GM23248 (cell line): ENCODE results near the gene ABHD17A. TPM values are rescaled to one million over a fixed set of nuclear protein-coding genes. Genes with fewer than 3 reads are reported as not detected.

ENCODE experiments used
- DNase-seq: peaks from one replicate; pipeline ENCODE4 v3.0.0-alpha.2; 2015
- H2AFZ ChIP-seq: fragments of 200-600 bp; sonication (generic); 2 replicates; pipeline ENCODE4 v1.6.1; 2016; ENCODE audit warnings: antibody characterized with exemption
- H3F3A ChIP-seq: fragments of 200-600 bp; sonication (generic); 2 replicates; pipeline ENCODE4 v1.6.1; 2016; ENCODE audit warnings: mild to moderate bottlenecking, antibody characterized with exemption, mixed run types; ENCODE audit not compliant: insufficient read depth
- H3K27ac ChIP-seq: fragments of 200-600 bp; sonication (generic); 2 replicates; pipeline ENCODE4 v1.5.1; 2016; ENCODE audit warnings: mild to moderate bottlenecking
- H3K27me3 ChIP-seq: fragments of 200-600 bp; sonication (generic); replicated peaks from 2 replicates; pipeline ENCODE4 v1.6.1; 2016; ENCODE audit warnings: mild to moderate bottlenecking; ENCODE audit not compliant: insufficient read depth
- H3K36me3 ChIP-seq: fragments of 200-600 bp; sonication (generic); 2 replicates; pipeline ENCODE4 v1.6.1; 2016; ENCODE audit warnings: low read depth, mild to moderate bottlenecking
- H3K4me1 ChIP-seq: fragments of 200-600 bp; sonication (generic); 2 replicates; pipeline ENCODE4 v1.6.1; 2016; ENCODE audit warnings: mild to moderate bottlenecking; ENCODE audit not compliant: insufficient read depth
- H3K4me2 ChIP-seq: fragments of 200-600 bp; sonication (generic); one replicate; pipeline ENCODE4 v1.6.1; 2016; ENCODE audit warnings: mild to moderate bottlenecking; ENCODE audit not compliant: unreplicated experiment
- H3K4me3 ChIP-seq: fragments of 200-600 bp; sonication (generic); 2 replicates; pipeline ENCODE4 v1.5.1; 2016; ENCODE audit warnings: mild to moderate bottlenecking
- H3K79me2 ChIP-seq: fragments of 200-600 bp; sonication (generic); 2 replicates; pipeline ENCODE4 v1.6.1; 2016; ENCODE audit warnings: mild to moderate bottlenecking; ENCODE audit not compliant: insufficient read depth
- H3K9ac ChIP-seq: fragments of 200-600 bp; sonication (generic); 2 replicates; pipeline ENCODE4 v1.6.1; 2016; ENCODE audit warnings: mild to moderate bottlenecking
- H3K9me2 ChIP-seq: fragments of 200-600 bp; sonication (generic); 2 replicates; pipeline ENCODE4 v1.6.1; 2016; ENCODE audit warnings: mixed run types, mild to moderate bottlenecking, moderate library complexity; ENCODE audit not compliant: insufficient read depth
- H3K9me3 ChIP-seq: fragments of 200-600 bp; sonication (generic); one replicate; pipeline ENCODE4 v1.6.1; 2017; ENCODE audit warnings: low read depth
- H4K20me1 ChIP-seq: fragments of 200-600 bp; sonication (generic); 2 replicates; pipeline ENCODE4 v1.6.0; 2016; ENCODE audit not compliant: insufficient read depth
- EZH2 ChIP-seq: fragments of 200-600 bp; sonication (generic); IDR thresholded peaks from 2 replicates; pipeline ENCODE4 v1.6.1; 2018; ENCODE audit warnings: antibody characterized with exemption, mild to moderate bottlenecking; ENCODE audit not compliant: insufficient read depth, poor library complexity, severe bottlenecking
- EZH2phosphoT487 ChIP-seq: fragments of 200-600 bp; sonication (generic); IDR thresholded peaks from 2 replicates; pipeline ENCODE4 v1.6.1; 2018; ENCODE audit warnings: antibody characterized with exemption, moderate library complexity, mild to moderate bottlenecking, low read depth; ENCODE audit not compliant: insufficient read depth
- WGBS, 2 experiments: methylation state at CpG; one replicate each; pipeline ENCODE4 v1.1.6; 2015 to 2017; ENCODE audit warnings: low lambda C conversion rate in 2 of 2, low coverage in 1 of 2; ENCODE audit errors: missing lambda C conversion rate in 2 of 2; 5-methylcytosine and 5-hydroxymethylcytosine counted together
- in situ Hi-C: fragments of 300-500 bp; cut with MboI; formaldehyde crosslinking; loops from 2 replicates; pipeline ENCODE4 v1.15.0; 2020
- polyA plus RNA-seq: library from polyadenylated mRNA; unstranded; fragments of >200 nt; fragmentation: Nextera tagmentation; extraction: Ambion mirVana; gene quantifications from 2 replicates; pipeline ENCODE4 v1.2.1, GENCODE V29; 2016
- total RNA-seq: library from RNA; depleted of rRNA; stranded (reverse); fragments of >200 nt; shearing (Covaris generic); gene quantifications from 2 replicates; pipeline ENCODE4 v1.2.3, GENCODE V29; 2014

ABHD17A gene
- total and polyA plus RNA-seq, 2 experiments from 2014 or later = 37.6 to 157 TPM

DNA sequence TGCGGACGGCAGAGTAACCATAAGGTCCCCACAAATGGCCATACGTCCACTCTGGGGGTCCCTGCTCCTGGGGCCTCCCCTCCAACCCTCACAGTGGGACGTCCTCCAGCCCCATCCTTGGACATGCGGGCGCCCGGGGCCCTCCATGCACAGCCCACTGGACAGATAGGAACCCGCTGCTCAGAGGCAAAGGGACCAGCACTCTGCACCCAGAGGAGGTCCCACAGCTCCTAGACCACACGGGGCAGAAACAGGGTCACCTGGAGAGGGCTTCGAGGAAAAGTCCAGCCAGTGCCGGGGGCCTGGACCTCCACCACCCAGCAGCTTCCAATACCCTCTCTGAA, 48.1 kb downstream of the ABHD17A start:
- 68 to 74% methylated on average over 11 of the region's 11 CpGs for WGBS, 2 experiments
- in situ Hi-C loops = no loop called here
- Histone ChIP-seq H3K9ac (no peak overlapping the region), H2AFZ (no peak overlapping the region), H3K27ac (no peak overlapping the region), H3K27me3 (no peaks in the 10 kb centered on the region), H3K36me3 (no peaks in the 10 kb centered on the region), H4K20me1 (no peaks in the 10 kb centered on the region), H3F3A (no peaks in the 10 kb centered on the region), H3K4me2 (no peak overlapping the region), H3K9me2 (no peaks in the 10 kb centered on the region), H3K9me3 (no peaks in the 10 kb centered on the region), H3K79me2 (peaks cover 100% of the 10 kb centered on the region), H3K4me3 (no peak overlapping the region), H3K4me1 (no peaks in the 10 kb centered on the region)
- TF ChIP-seq EZH2 = no peak
- TF ChIP-seq EZH2phosphoT487 = no peak
- no peak for DNase-seq

DNA sequence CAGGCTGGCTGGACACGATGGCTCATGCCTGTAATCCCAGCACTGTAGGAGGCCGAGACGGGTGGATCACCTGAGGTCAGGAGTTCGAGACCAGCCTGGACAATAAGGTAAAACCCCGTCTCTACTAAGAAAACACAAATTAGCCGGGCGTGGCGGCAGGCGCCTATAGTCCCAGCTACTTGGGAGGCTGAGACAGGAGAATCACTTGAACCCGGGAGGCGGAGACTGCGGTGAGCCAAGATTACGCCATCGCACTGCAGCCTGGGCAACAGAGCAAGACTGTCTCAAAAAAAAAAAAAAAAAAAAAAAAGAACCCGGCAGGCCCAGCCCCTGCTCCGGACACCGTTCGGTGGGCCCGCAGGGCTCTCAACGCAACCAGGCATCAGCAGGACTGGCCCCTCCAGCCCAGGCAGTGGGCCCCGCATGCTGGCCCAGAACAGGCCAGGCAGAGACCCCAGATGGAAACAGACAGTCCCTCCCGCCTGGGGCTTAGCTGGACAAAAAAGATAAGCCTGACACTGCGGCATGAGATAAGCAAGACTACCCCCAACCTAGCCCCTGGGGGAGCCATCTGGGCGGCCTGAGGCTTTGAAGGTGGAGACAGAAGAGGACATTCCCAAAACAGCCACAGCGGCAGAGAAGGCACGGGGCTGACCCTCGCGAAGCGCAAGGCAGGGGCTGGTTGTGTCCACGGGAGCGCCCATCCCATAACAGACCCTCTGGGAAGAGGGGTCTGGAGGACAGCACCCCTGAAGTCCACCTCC, 48.7 kb downstream of the ABHD17A start:
- Histone ChIP-seq H3K36me3 (no peaks in the 10 kb centered on the region), H3K4me2 (no peak overlapping the region), H3K27me3 (no peaks in the 10 kb centered on the region), H2AFZ (no peak overlapping the region), H3K27ac (no peak overlapping the region), H3K4me3 (no peak overlapping the region), H3F3A (no peaks in the 10 kb centered on the region), H3K9me3 (no peaks in the 10 kb centered on the region), H3K9me2 (no peaks in the 10 kb centered on the region), H3K9ac (no peak overlapping the region), H3K4me1 (no peaks in the 10 kb centered on the region), H4K20me1 (no peaks in the 10 kb centered on the region), H3K79me2 (peaks cover 99% of the 10 kb centered on the region)
- 91 to 92% methylated on average over 31 of the region's 31 CpGs for WGBS, 2 experiments
- DNase-seq = no peak
- no peak for TF ChIP-seq EZH2
- TF ChIP-seq EZH2phosphoT487 = no peak
- in situ Hi-C loops = no loop called here

DNA sequence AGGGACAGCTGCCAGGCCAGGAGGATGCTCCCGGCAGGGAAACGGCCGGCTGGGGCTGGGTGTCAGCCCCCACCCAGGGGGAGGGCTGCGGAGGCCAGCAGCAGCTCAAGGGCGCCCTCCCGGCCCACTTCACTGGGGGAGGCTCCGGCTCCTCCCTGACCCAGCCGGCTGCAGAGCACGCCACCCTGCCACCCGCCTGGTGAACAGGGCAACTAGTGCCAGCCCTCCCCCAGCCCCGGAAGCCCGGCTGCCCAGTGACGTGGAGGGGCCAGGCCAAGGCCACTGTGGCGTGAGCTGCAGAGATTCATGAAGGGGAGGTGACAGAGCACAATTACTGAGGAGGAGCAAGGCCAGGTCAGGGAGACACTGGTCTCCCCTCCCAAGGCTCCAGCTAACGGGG, 51.8 kb downstream of the ABHD17A start:
- H2AFZ ChIP-seq = no peak overlapping the region
- H3K9ac ChIP-seq = no peak overlapping the region
- H3K27me3 ChIP-seq = no peaks in the 10 kb centered on the region
- no peak for DNase-seq
- no peaks in the 10 kb centered on the region for H3F3A ChIP-seq
- H3K27ac ChIP-seq = no peak overlapping the region
- H3K4me3 ChIP-seq = no peak overlapping the region
- H3K9me2 ChIP-seq = no peaks in the 10 kb centered on the region
- in situ Hi-C loops = no loop called here
- no peaks in the 10 kb centered on the region for H3K36me3 ChIP-seq
- no peaks in the 10 kb centered on the region for H4K20me1 ChIP-seq
- 82 to 90% methylated on average over 13 to 14 of the region's 15 CpGs for WGBS, 2 experiments
- TF ChIP-seq EZH2phosphoT487 = no peak
- no peaks in the 10 kb centered on the region for H3K9me3 ChIP-seq
- no peak overlapping the region for H3K4me2 ChIP-seq
- no peaks in the 10 kb centered on the region for H3K4me1 ChIP-seq
- H3K79me2 ChIP-seq = peaks cover 93% of the 10 kb centered on the region

DNA sequence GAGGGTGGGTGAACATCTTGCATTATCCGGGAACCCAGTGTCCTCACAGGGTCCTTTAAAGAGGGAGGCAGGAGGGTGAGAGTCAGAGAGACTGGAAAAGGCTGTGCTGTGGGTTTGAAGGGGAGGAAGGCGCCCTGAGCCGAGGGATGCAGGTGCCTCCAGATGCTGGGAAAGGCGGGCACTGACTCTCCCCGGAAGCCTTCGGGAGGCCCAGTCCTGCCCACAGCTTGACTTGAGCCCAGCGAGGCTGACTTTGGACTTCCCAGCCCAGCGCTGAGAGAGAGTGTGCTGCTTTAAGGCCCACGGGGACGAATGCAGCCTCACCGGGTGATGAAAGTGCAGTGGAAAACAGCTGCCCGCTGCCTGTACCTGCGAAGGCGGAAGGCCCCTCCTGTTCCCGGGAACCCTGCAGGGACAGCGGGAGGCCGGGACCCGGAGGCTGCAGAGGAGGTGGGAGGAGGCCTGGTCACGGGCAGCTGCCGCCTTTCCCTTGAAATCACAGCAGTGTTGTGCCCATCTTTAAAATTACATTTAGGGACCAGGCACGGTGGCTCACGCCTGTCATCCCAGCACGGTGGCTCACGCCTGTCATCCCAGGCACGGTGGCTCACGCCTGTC, 53.1 kb downstream of the ABHD17A start:
- Histone ChIP-seq H3F3A (no peaks in the 10 kb centered on the region), H3K79me2 (peaks cover 79% of the 10 kb centered on the region), H3K9me2 (no peaks in the 10 kb centered on the region), H3K27ac (no peak overlapping the region), H3K4me3 (no peak overlapping the region), H3K4me2 (no peak overlapping the region), H3K27me3 (no peaks in the 10 kb centered on the region), H3K9me3 (no peaks in the 10 kb centered on the region), H3K9ac (no peak overlapping the region), H3K4me1 (no peaks in the 10 kb centered on the region), H2AFZ (no peak overlapping the region), H4K20me1 (no peaks in the 10 kb centered on the region), H3K36me3 (no peaks in the 10 kb centered on the region)
- 88 to 89% methylated on average over 26 of the region's 26 CpGs for WGBS, 2 experiments
- in situ Hi-C loops = no loop called here
- no peak for TF ChIP-seq EZH2phosphoT487
- TF ChIP-seq EZH2 = no peak
- no peak for DNase-seq
